Measurements from ENCODE around the gene SH3RF1.

DNA sequence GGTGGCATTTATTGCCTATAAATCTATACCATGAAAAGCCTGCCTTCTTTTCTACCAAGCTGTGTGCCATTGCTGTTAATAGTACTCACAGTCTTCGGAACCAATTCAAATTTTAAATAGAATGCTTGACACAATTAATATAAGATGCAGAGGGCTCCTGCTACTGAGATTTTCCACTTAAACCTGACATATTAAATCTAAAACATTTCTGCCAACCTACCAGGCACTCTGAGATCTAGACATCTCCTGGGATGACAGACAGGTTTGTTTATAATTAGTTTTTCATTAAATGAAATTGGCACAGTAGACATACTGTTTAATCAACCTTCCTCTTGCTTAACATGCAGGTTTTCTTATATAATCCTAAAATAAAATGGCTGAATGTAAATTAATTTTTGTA, 143.4 kb downstream of the SH3RF1 start:
- TF ChIP-seq, protein P1, sequence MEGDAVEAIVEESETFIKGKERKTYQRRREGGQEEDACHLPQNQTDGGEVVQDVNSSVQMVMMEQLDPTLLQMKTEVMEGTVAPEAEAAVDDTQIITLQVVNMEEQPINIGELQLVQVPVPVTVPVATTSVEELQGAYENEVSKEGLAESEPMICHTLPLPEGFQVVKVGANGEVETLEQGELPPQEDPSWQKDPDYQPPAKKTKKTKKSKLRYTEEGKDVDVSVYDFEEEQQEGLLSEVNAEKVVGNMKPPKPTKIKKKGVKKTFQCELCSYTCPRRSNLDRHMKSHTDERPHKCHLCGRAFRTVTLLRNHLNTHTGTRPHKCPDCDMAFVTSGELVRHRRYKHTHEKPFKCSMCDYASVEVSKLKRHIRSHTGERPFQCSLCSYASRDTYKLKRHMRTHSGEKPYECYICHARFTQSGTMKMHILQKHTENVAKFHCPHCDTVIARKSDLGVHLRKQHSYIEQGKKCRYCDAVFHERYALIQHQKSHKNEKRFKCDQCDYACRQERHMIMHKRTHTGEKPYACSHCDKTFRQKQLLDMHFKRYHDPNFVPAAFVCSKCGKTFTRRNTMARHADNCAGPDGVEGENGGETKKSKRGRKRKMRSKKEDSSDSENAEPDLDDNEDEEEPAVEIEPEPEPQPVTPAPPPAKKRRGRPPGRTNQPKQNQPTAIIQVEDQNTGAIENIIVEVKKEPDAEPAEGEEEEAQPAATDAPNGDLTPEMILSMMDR (IDR thresholded peaks at IDR 0.05; ENCODE audit: low read depth, low read length), result no peak
- TF ChIP-seq, protein P2, sequence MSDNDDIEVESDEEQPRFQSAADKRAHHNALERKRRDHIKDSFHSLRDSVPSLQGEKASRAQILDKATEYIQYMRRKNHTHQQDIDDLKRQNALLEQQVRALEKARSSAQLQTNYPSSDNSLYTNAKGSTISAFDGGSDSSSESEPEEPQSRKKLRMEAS (IDR thresholded peaks at IDR 0.05; ENCODE audit: low read depth, low read length), result no peak

All from NB4 (cell line).